GM13976 (cell line): ENCODE data around the gene EFCC1.

ENCODE experiments used
- DNase-seq: peaks from one replicate; pipeline ENCODE4 v3.0.0; 2012; ENCODE audit warnings: low spot score
- in situ Hi-C: fragments of 300-500 bp; cut with MboI; formaldehyde crosslinking; loops from one replicate; pipeline ENCODE4 v1.12.0; 2022; ENCODE audit warnings: low sequenced_read_pairs, mixed read lengths, inconsistent platforms; ENCODE audit not compliant: unreplicated experiment
- TF ChIP-seq, protein P1 (sequence below): IDR thresholded peaks from 2 replicates; pipeline ENCODE4 v1.5.1; 2012; ENCODE audit warnings: borderline replicate concordance, mild to moderate bottlenecking; ENCODE audit not compliant: insufficient read depth; ENCODE audit errors: extremely low read depth, missing control alignments, control extremely low read depth

The EFCC1 gene

GRCh38 chr3:129030611-129031010 lies 29.5 kb downstream of the EFCC1 start:
- TF ChIP-seq, protein P1, sequence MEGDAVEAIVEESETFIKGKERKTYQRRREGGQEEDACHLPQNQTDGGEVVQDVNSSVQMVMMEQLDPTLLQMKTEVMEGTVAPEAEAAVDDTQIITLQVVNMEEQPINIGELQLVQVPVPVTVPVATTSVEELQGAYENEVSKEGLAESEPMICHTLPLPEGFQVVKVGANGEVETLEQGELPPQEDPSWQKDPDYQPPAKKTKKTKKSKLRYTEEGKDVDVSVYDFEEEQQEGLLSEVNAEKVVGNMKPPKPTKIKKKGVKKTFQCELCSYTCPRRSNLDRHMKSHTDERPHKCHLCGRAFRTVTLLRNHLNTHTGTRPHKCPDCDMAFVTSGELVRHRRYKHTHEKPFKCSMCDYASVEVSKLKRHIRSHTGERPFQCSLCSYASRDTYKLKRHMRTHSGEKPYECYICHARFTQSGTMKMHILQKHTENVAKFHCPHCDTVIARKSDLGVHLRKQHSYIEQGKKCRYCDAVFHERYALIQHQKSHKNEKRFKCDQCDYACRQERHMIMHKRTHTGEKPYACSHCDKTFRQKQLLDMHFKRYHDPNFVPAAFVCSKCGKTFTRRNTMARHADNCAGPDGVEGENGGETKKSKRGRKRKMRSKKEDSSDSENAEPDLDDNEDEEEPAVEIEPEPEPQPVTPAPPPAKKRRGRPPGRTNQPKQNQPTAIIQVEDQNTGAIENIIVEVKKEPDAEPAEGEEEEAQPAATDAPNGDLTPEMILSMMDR = no peak
- in situ Hi-C loops = no loop called here
- no peak for DNase-seq

DNA sequence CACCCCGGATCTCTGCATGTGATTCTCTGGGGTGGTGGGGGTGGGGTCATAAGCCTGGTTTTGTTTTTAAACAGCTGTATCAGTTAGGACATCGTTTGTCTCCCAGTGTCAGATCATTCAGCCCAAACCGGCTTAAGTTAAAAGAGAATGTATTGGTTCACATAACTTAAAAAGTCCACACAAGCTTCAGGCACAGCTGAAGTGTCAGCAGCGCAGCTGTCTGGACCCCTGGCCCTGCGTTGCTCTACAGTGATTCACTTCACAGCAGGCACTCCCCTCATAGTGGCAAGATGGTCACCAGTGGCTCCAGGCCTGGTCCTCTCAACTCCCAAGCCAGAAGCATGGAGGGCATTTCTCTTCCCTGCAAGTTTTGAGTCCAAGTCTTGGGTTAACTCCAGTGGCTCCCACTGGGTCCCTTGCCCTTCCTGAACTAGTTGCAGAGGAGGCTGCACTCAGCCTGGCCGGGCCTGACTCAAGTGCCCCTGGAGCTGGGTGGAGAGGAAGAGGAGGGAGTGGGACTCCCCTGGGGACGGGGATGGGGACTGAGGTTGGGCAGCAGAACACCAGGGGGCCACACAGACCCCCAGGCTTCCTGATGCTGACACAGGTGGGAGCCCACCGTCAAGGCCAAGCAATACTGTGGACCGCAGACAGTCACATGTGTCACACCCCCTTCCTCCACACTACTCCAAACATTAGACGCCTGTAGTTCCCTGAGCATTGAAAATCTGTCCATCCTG lies 30.5 kb downstream of the EFCC1 start:
- in situ Hi-C loops = no loop called here
- TF ChIP-seq, protein P1 = no peak
- DNase-seq = no peak

DNA sequence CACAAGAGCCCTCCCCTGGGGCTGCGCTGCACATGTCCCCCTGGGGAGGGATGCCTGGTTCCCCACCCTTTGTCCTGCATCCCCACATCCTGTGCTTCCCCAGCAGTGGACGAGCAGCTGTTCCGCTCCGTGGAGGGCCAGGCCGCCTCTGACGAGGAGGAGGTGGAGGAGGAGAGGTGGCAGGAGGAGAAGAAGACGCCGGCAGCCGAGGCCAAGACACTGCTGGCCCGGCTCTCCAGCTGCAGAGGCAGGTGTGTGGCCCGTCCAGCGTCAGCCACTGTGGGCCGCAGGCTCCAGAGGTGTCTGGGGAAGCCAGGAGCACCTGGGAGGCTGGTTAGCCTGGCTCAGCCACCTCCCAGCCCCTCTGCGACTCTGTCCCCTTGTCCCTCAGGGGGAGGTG lies 31.6 kb downstream of the EFCC1 start:
- DNase-seq = no peak
- TF ChIP-seq, protein P1 = no peak
- in situ Hi-C loops = no loop called here

DNA sequence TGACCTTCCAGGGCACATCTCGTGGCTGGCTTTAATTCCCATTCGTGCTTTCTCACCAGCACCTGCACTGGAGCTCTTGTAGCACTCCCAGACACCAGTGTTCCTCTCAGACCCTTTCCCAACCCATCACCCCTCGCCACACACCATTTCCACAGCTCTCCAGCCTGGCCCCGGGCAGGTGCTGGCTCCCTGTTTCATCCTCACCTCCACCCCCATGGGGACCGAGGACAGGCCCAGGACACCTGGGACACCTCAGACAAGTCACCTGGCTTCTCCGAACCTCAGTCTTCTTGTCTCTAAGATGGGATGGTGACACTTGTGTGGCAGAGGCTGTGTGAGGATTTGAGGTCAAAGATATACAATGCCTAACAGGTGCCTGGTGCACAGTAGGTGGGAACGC lies 32.0 kb downstream of the EFCC1 start:
- TF ChIP-seq, protein P1 = no peak
- DNase-seq = no peak
- in situ Hi-C loops = no loop called here

- TF ChIP-seq, protein P1 = no peak
- in situ Hi-C loops = no loop called here
- no peak for DNase-seq
Measured at GRCh38 chr3:129033633-129034321, 32.7 kb downstream of the EFCC1 start.

DNA sequence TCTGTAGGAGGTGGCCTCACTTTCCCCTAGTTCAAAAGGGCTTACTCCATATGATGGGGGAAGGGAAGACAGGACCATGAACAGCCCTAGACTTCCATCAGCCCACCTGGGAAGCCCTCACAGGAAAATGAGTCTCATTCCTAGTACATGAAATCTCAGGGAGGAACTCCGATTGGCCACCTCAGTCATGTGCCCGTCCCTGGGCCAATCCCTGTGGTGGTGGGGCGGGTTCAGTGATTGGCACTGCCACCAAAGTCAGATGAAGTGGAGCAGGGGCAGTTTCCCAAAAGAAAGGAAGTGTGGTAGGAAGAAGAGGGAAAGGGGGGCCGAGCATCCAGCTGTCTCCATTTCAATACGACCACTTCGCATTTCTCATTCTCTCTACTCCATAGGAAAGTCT lies 33.5 kb downstream of the EFCC1 start:
- TF ChIP-seq, protein P1 = no peak
- in situ Hi-C loops = no loop called here
- DNase-seq = no peak
